ENCODE results near the gene ZFYVE1. TPM values are rescaled to one million over a fixed set of nuclear protein-coding genes. Genes with fewer than 3 reads are reported as not detected.
"Not testable (repeated sequence)": the region's sequence is repeated elsewhere in the genome, so short reads cannot be mapped to it uniquely, and the experiment has no call there.

The ZFYVE1 gene, protein sequence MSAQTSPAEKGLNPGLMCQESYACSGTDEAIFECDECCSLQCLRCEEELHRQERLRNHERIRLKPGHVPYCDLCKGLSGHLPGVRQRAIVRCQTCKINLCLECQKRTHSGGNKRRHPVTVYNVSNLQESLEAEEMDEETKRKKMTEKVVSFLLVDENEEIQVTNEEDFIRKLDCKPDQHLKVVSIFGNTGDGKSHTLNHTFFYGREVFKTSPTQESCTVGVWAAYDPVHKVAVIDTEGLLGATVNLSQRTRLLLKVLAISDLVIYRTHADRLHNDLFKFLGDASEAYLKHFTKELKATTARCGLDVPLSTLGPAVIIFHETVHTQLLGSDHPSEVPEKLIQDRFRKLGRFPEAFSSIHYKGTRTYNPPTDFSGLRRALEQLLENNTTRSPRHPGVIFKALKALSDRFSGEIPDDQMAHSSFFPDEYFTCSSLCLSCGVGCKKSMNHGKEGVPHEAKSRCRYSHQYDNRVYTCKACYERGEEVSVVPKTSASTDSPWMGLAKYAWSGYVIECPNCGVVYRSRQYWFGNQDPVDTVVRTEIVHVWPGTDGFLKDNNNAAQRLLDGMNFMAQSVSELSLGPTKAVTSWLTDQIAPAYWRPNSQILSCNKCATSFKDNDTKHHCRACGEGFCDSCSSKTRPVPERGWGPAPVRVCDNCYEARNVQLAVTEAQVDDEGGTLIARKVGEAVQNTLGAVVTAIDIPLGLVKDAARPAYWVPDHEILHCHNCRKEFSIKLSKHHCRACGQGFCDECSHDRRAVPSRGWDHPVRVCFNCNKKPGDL
- 10 to 100 TPM; 15.7 to 17.5 TPM for total RNA-seq
- long read RNA-seq, donor 1, full-length matches to known transcripts: 1 of 7 reads
- long read RNA-seq, donor 1, partial matches to known transcripts: 3 of 7 reads
- long read RNA-seq, donor 1, other reads (novel, unspliced or antisense): 3 of 7 reads
- long read RNA-seq, donor 2, full-length matches to known transcripts: 3 of 12 reads
- long read RNA-seq, donor 2, partial matches to known transcripts: 5 of 12 reads
- long read RNA-seq, donor 2, other reads (novel, unspliced or antisense): 4 of 12 reads

DNA sequence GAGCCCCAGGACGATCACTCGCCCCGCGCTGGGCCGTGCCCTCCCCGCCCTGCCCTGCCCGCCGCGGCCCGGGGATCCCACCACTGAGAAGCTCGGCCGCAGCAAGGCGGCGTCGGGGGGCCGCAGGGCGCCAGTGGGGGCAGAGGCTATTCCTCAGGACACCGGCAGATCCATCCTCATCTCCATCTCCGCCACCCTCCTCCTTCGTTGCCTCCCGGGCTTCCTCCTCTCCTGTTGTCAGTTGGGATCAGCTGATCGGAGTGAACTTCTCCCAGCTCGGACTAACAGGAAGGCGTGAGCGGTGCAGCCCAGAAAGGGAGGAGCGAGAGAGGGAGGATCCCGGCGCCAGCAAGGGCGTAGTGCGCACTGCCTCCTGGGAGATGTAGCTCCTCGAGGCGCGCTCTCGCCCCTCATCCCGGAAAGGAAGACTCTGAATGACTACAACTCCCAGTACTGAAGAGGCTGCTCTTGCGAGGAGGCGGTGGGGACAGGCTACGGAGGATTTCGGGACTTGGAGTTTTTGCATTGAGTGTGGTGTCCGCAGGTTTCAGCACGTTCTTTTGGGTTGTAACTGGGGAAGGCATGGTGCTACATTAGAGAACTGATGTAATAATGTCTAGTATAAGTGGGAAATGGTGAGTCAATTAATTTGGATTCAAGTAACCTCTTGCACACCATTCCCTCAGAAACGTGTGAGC is at the start of gene ZFYVE1:
ZFYVE1 (minus strand) TSS at position 262 of the 698 bp plus-strand sequence. CDS start 2,598 bp downstream, outside the sequence.
- peak; percentile 99 for DNase-seq (ENCODE audit: low spot score)
- intact Hi-C loops (cut with DNase I): no loop called here

DNA sequence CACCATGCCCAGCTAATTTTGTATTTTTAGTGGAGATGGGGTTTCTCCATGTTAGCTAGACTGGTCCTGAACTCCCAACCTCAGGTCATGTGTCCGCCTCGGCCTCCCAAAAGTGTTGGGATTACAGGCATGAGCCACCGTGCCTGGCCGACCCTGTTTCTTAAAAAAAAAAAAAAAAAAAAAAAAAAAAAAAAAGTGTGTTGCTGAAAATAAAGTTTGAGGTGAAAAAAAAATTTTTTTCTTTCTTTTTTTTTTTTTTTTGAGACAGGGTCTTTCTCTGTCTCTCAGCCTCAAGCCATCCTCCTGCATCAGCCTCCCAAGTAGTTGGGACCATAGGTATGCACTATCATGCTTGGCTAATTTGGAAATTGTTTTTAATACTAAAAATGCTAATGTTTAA is 42.7 kb upstream of the ZFYVE1 start:
- DNase-seq (ENCODE audit: low spot score): no peak
- intact Hi-C loops (cut with DNase I): no loop called here

DNA sequence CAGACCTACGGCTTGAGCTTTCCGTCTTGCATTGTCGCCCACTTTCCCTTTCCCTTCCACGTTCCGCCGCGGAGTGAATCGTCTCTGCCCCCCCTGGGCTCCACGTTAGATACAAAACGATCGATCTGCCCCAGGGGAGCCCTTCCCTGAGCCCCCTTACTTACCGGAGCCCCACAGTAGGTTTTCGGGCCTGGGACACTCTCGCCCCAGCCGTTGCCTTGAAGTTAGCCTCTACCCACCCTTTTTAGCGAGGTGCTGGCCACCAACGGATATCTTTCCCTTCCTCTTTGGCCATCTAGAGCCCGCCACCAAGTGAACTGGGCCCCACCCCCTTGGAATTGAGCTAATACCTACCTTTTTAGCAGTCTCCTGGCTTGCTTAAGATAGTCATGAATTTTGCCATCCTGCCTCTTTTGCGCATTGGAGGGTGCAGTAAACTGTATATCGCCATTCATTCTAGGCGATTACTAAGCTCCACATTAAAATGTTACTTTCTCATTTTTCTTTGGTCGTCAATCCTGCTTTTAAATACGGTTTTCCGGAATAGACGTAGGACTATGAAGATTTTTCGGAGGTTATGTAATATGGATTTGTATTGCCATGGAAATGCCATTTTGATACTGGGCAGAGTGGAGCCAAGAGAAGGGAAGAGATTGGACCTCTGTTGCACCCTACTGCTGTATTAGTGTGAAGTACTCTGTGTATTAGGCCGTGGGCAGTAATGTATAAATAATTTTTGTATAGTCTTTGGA is 32.2 kb upstream of the ZFYVE1 start:
- intact Hi-C loops (cut with DNase I): no loop called here
- no peak for DNase-seq (ENCODE audit: low spot score)

DNA sequence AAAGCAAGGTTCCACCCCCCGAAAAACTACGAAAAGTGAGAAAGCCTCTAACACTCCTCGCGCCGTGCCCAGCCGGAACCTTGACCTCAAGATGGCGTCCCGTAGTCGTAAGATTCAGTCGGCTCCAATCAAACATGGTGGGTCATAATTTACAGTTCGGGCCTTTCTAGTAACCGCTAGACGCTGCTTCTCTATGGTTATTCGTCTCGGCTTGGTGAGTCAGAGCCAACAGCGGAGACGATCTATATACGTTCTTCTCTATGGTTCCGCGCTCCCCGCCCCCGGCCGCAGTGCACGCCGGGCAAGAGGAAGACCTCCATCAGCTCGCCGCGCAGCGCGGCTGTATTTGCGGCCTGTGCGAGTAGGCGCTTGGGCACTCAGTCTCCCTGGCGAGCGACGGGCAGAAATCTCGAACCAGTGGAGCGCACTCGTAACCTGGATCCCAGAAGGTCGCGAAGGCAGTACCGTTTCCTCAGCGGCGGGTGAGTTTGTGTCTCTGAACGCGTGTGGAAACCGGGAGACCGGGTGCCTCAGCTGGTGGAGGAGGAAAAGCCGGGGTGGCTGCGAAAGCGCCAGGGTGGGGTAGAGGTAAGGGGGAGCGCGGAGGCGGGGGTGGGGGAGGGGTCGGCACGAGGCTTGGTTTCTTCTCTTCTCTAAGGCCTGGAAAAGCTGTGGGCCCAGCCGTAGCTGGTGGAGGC is 31.5 kb upstream of the ZFYVE1 start, which contains the start of gene RBM25:
RBM25 (plus strand) TSS at position 311 of the 698 bp plus-strand sequence. CDS start 13,108 bp downstream, outside the sequence.
- intact Hi-C loops (cut with DNase I): no loop called here
- peak; percentile 99 for DNase-seq (ENCODE audit: low spot score)

DNA sequence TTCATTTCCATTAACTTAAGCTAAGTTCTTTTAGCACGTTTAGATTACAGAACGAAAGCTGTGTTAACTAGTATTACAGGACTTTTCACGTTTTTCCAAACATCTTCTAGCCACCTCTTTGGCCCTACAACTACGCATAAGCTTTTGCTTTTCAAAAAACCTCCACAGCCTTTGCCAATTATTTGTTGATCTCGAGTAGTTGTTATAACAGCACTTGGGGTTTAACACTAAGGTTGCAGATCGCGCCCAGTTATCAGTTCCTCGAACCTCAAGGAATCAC is 31.0 kb upstream of the ZFYVE1 start:
- intact Hi-C loops (cut with DNase I): no loop called here
- DNase-seq (ENCODE audit: low spot score): no peak

DNA sequence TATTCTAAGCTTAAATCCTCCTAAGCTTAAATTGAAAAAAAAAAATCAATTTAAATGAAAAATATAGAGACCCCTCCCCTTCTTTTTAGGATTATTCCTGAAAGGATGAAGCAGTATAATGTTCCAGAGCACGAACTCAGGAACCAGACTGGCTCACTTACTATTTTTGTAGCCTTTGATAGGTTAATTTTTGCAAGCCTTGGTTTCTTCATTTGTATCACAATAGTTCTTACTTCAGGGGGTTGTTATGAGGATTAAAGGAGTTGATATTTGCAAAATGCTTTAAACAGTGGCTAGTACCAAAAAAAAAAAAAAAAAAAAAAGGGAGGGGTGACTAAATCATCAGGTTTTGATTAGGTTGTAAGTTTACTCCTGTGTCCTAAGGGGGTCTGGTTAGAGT is 28.3 kb upstream of the ZFYVE1 start:
- DNase-seq (ENCODE audit: low spot score): no peak
- intact Hi-C loops (cut with DNase I): no loop called here

DNA sequence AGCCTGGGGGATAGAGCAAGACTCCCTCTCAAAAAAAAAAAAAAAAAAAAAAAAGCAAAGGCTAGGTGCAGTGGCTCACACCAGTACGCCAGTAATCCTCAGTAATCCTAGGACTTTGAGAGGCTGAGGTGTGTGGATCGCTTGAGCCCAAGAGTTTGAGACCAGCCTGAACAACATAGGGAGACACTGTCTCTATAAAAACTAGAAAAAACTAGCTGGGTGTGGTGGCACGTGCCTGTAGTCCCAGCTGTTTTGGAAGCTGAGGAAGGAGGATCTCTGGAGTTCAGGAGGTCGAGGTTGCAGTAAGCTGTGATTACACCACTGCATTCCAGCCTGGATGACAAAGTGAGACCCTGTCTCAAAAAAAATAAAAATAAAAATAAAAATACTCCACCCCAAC is 22.5 kb upstream of the ZFYVE1 start:
- intact Hi-C loops (cut with DNase I): no loop called here
- no peak for DNase-seq (ENCODE audit: low spot score)

DNA sequence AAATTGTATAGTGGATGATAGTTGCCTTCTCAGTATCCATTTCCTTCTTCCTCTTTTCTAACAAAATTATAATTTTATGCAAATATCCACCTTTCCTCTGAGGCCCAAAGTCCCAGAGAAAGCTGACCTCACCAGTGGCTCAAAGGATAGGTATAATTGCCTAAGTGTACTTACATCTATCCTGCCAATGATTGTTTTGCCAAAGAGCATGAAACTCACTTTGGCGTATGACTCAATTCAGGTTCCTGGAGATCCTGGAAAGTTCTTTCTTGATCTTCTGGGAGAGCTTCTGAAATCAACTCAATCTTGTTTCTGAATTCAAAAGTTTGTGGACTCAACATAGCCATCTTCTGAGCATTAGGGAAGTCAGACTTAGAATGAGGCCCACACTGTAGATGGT is 20.9 kb upstream of the ZFYVE1 start:
- intact Hi-C loops (cut with DNase I): no loop called here
- DNase-seq (ENCODE audit: low spot score): no peak

DNA sequence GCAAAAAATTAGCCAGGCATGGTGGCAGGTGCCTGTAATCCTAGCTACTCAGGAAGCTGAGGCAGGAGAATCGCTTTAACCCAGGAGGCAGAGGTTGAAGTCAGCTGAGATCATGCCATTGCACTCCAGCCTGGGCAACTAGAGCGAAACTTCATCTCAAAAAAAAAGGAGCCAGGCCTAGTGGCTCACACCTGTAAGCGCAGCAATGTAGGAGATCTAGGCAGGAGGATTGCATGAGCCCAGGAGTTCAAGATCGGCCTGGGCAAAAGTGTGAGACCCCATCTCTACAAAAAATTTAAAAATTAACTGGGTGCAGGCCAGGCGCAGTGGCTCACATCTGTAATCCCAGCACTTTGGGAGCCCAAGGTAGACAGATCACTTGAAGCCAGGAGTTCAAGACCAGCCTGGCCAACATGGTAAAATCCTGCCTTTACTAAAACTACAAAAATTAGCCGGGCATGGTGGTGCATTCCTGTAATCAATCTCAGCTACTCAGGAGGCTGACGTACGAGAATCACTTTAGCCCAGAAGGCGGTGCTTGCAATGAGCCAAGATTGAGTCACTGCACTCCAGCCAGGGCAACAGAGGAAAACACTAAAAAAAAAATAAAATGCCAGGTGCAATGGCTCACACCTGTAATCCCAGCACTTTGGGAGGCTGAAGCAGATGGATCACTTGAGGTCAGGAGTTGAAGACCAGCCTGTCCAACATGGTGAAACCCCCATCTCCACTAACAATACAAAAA is 10.0 kb upstream of the ZFYVE1 start:
- DNase-seq (ENCODE audit: low spot score); intact Hi-C loops (cut with DNase I): not testable (repeated sequence)

DNA sequence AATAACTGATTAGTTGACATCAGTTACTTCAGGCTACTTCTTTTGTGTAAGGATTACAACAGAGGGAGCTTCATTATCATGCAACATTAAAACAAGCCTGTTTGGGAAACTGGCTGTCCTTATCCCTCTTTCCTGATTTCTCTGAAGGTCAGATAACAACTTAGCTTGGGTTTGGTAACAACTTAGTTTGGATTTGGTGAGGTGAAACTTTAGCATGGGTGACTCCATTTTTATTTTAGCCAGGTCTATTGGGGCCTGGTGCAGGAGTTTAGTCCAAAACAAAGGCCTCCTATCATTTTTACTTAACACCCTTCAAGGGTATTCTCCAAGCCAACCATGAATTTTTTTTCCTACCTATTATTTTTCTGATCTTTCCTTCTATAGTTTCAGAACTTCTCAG is 1.1 kb upstream of the ZFYVE1 start:
- no peak for DNase-seq (ENCODE audit: low spot score)
- intact Hi-C loops (cut with DNase I): no loop called here

DNA sequence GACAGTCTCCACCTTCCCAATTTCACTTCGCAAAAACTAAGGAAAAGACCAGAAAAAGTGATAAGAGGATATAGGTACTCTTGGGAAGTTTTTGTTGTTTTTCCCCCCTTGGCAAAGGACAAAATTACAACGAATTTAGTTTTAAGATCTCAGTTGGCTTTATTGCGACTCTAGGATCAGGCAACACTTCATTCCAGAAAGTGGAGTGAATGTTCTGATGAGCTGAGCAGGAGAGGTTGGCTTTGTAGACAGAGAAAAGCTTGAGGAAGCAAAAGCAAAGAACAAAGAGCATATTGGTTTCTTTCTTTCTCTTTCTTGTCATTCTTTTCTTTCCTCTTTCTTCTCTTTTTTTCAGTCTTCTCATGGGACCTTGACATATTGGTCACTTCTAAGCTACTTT is 640 bp upstream of the ZFYVE1 start:
- no peak for DNase-seq (ENCODE audit: low spot score)
- intact Hi-C loops (cut with DNase I): no loop called here

DNA sequence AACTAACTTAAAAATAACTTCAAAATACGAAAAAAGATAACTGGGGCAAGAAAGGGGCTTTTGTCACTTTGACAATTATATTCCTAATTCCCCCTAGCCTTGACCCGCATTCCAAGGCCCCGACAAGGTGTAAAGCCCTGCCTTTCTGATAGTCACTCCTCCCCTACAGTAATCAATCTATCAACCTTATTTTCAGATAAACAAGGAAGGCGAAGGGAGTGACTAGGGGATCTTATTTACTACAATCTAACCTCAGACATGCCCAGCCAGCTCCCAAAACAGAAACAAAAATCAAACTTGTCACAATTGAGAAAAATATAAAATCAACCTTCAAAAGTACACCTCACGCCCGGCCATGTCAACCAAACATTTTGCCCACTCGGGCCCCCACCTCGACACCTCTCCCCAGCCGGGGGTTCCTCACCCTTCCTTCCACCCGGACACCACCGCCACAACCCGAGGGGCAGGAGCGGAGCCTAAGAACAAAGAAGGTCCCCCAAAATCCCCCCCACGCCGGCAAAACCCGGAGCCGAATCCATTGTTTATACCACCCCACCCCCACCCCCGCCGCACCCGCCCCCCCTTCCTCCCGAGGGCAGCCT is 562 bp downstream of the ZFYVE1 start:
- no peak for DNase-seq (ENCODE audit: low spot score)
- intact Hi-C loops (cut with DNase I): no loop called here

DNA sequence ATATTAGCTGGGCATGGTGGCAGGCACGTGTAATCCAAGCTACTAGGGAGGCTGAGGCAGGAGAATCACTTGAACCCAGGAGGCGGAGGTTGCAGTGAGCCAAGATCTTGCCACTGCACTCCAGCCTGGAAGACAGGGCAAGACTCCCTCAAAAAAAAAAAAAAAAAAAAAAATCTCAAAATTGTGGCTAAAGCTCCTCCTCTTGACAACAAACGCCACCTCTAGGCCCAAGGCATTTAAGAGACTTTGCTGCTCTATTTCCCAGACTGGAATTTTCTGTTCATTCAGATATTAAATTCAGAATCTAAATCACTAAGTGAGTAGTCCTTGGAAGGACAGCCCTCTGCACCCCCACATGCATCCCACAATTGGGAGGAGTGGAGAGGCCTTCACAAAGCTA is 1.4 kb downstream of the ZFYVE1 start:
- DNase-seq (ENCODE audit: low spot score): no peak
- intact Hi-C loops (cut with DNase I): no loop called here

DNA sequence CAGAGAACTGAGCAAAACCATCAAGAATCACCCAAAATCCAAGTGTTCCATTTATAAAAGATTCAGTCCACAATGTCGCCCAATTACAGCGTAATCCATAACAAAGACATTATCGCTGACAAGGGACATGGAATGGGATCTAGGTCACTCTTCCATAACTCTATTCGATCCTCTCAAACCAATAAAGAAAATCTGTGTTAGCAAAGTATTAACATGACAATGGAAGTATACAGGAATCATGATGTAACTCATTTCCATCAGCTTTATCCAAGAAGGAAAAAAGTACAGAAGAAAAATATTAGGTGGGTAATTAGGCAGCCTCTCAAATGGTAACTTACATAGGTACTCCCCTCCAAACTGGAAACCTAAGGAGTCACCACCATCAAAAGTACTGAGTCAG is 4.9 kb downstream of the ZFYVE1 start:
- intact Hi-C loops (cut with DNase I): no loop called here
- DNase-seq (ENCODE audit: low spot score): no peak

DNA sequence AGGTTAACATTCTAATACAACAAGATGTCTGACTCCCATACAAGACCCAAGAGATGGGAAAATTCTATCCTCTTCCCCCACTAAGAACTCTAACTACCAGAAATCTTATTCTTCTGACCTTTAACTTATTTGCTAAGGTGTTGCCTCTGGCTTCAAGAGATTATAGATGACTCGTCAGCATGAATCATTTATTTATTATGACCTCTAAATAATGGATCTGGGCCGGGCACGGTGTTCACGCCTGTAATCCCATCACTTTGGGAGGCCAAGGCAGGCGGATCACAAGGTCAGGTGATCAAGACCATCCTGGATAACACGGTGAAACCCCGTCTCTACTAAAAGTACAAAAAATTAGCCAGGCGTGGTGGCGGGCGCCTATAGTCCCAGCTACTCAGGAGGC is 10.9 kb downstream of the ZFYVE1 start:
- intact Hi-C loops (cut with DNase I): not testable (repeated sequence)

DNA sequence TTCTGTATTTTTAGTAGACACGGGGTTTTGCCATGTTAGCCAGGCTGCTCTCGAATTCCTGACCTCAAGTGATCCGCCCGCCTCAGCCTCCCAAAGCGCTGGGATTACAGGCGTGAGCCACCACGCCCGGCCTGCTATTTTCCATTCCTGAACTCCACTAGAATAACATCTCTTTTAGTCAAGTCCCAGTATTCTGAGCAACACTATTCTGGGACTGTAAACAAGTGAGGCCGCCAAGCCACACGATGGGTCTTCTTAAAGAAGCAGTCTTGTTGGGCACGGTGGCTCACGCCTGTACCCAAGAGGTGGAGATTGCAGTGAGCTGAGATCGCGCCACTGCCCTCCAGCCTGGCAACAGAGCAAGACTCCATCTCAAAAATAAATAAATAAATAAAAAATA is 11.4 kb downstream of the ZFYVE1 start:
- intact Hi-C loops (cut with DNase I): not testable (repeated sequence)

More for the DNA sequence above, 10.9 kb downstream of the ZFYVE1 start:
- not testable (repeated sequence) for DNase-seq (ENCODE audit: low spot score)

DNA sequence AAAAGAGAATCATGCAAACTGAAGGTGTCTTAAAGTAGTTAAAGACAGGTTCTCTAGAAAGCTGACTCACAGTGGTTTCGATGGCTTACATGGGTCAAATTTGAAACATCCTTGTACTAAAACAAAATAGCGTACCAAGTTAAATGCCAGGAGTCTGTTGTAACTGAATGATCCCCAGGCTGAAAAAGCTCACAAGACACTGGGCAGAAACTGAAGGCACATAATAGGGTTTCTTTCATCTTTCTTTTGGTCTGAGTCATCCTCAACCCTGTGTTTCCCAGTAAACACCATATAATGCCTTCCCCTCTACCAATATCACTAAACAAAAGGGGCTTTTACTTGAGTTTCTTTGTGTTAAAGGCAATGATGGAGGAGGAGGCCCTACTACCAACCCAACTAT is 12.8 kb downstream of the ZFYVE1 start:
- intact Hi-C loops (cut with DNase I): no loop called here
- DNase-seq (ENCODE audit: low spot score): no peak

More for the DNA sequence above, 11.4 kb downstream of the ZFYVE1 start:
- DNase-seq (ENCODE audit: low spot score): not testable (repeated sequence)
